Measurements from ENCODE around the gene GAA. TPM values are rescaled to one million over a fixed set of nuclear protein-coding genes. Genes with fewer than 3 reads are reported as not detected.

The GAA gene
- total RNA-seq (2014; rRNA removed; shearing (Covaris generic)) = 45.4 and 58.6 TPM in 2 replicates

GRCh38 chr17:80101011-80101945 lies at the start of gene GAA:
Gene GAA (plus strand): TSS chr17:80101581. CDS start chr17:80104587, 3,006 bp downstream.

GRCh38 chr17:80147035-80147822 lies 45.8 kb downstream of the GAA start, which contains the start of gene EIF4A3:
Gene EIF4A3 (minus strand): TSS chr17:80147128. CDS start chr17:80146961, 167 bp downstream.

Small RNA genes lying within 50 kb of the gene (small RNA-seq; reads per million reads assigned to genes)
- gene AC087741.2 (not detected), gene MIR1268B (not detected)

Other genes with a start within 250 kb of the GAA start
- gene TBC1D16, start 65.7 kb upstream of the GAA start, total RNA-seq (2014; rRNA removed; shearing (Covaris generic)) = 18.7 and 19.2 TPM in 2 replicates
- gene CCDC40, start 64.9 kb upstream of the GAA start, total RNA-seq (2014; rRNA removed; shearing (Covaris generic)) = 6.7 and 8.1 TPM in 2 replicates
- 81.8 and 106 TPM in 2 replicates for gene EIF4A3, start 45.5 kb downstream of the GAA start, total RNA-seq (2014; rRNA removed; shearing (Covaris generic))
- gene CARD14, start 68.4 kb downstream of the GAA start, total RNA-seq (2014; rRNA removed; shearing (Covaris generic)) = 0.98 and 3.4 TPM in 2 replicates
- 10.5 and 19.8 TPM in 2 replicates for gene SGSH, start 118.8 kb downstream of the GAA start, total RNA-seq (2014; rRNA removed; shearing (Covaris generic))
- gene SLC26A11, start 118.8 kb downstream of the GAA start, total RNA-seq (2014; rRNA removed; shearing (Covaris generic)) = 6.5 and 7.2 TPM in 2 replicates
- gene RNF213, start 159.3 kb downstream of the GAA start, total RNA-seq (2014; rRNA removed; shearing (Covaris generic)) = 47.0 and 55.1 TPM in 2 replicates